Measurements from ENCODE around the gene UGT2A2. TPM values are rescaled to one million over a fixed set of nuclear protein-coding genes. Genes with fewer than 3 reads are reported as not detected.

The UGT2A2 gene
- total RNA-seq, 2 experiments from 2014 or later, result not detected

GRCh38 chr4:69549651-69550050 lies 89.8 kb downstream of the UGT2A2 start:
- CTCF ChIA-PET, result no interaction called here
- H3K27ac Mint-ChIP-seq, result no peak overlapping the region

GRCh38 chr4:69546134-69546765 lies 93.2 kb downstream of the UGT2A2 start:
- no peaks in the 10 kb centered on the region for H3K4me1 Mint-ChIP-seq (ENCODE audit: low read depth)
- ChIA-PET CTCF (no interaction called here), POLR2A (interaction anchor here (0.7 kb wide), 1 partner anchor 1065 kb away, joined by 3 read pairs; no protein-coding TSS in a partner anchor)
- no peaks in the 10 kb centered on the region for H3K9me3 Mint-ChIP-seq (ENCODE audit: insufficient read depth)
- ATAC-seq, result no peak
- no peak overlapping the region for H3K27ac Mint-ChIP-seq
- DNase-seq, result no peak
- no peaks in the 10 kb centered on the region for H3K27me3 Mint-ChIP-seq (ENCODE audit: low read depth)
- no peaks in the 10 kb centered on the region for H3K36me3 Mint-ChIP-seq (ENCODE audit: low read depth)
- H3K4me3 Mint-ChIP-seq, result no peak overlapping the region

More at GRCh38 chr4:69549651-69550050, 89.8 kb downstream of the UGT2A2 start:
- Mint-ChIP-seq H3K36me3 (ENCODE audit: low read depth) (no peaks in the 10 kb centered on the region), H3K27me3 (ENCODE audit: low read depth) (no peaks in the 10 kb centered on the region), H3K4me3 (no peak overlapping the region), H3K9me3 (ENCODE audit: insufficient read depth) (no peaks in the 10 kb centered on the region), H3K4me1 (ENCODE audit: low read depth) (no peaks in the 10 kb centered on the region)
- ATAC-seq, result no peak
- POLR2A ChIA-PET, result no interaction called here
- DNase-seq, result no peak

Other genes starting within 250 kb of the UGT2A2 start
- gene UGT2B4, start 143.7 kb downstream of the UGT2A2 start, total RNA-seq, result not detected
- not detected for gene UGT2A1, start 13.6 kb upstream of the UGT2A2 start, total RNA-seq
- 1 to 10 TPM; 1.1 to 1.7 TPM for gene SULT1B1, start 121.0 kb upstream of the UGT2A2 start, total RNA-seq
- gene SULT1E1, start 220.5 kb upstream of the UGT2A2 start, total RNA-seq, result not detected